Mucosa of stomach (tissue), 1 donor: ENCODE results near the gene MTO1.
"Not testable (repeated sequence)": the region's sequence is repeated elsewhere in the genome, so short reads cannot be mapped to it uniquely, and the experiment has no call there.

Experiments used
- H3K27me3 ChIP-seq: one replicate; pipeline ENCODE4 v1.7.0; 2013; ENCODE audit warnings: mild to moderate bottlenecking, low read length; ENCODE audit not compliant: control insufficient read depth, insufficient read depth
- H3K36me3 ChIP-seq: one replicate; pipeline ENCODE4 v1.7.0; 2013; ENCODE audit warnings: low read length; ENCODE audit not compliant: control insufficient read depth, insufficient read depth
- H3K4me1 ChIP-seq: one replicate; pipeline ENCODE4 v1.7.0; 2013; ENCODE audit warnings: mild to moderate bottlenecking, low read length; ENCODE audit not compliant: control insufficient read depth, insufficient read depth
- H3K4me3 ChIP-seq: one replicate; pipeline ENCODE4 v1.7.0; 2013; ENCODE audit warnings: low read length
- H3K9ac ChIP-seq: one replicate; pipeline ENCODE4 v1.7.0; 2013; ENCODE audit warnings: mild to moderate bottlenecking, low read length, moderate library complexity
- H3K9me3 ChIP-seq: one replicate; pipeline ENCODE4 v1.7.0; 2013; ENCODE audit warnings: mild to moderate bottlenecking, low read length, moderate library complexity; ENCODE audit not compliant: control insufficient read depth
- donor health status: Pancreatic carcinoma.

The MTO1 gene

DNA sequence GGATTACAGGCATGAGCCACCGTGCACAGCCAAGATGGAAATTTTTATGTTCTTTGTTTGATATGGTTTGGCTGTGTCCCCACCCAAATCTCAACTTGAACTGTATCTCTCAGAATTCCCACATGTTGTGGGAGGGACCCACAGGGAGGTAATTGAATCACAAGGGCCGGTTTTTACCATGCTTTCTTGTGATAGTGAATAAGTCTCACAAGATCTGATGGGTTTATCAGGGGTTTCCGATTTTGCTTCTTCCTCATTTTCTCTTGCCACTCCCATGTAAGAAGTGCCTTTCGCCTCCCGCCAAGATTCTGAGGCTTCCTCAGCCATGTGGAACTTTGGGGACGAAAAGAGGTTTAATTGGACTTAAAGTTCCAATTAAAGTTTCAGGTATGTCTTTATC is 44.7 kb downstream of the MTO1 start:
- Histone ChIP-seq H3K36me3 (no peaks in the 10 kb centered on the region), H3K4me1 (no peaks in the 10 kb centered on the region), H3K27me3 (no peaks in the 10 kb centered on the region), H3K4me3 (no peak overlapping the region), H3K9ac (no peak overlapping the region), H3K9me3 (no peaks in the 10 kb centered on the region)

DNA sequence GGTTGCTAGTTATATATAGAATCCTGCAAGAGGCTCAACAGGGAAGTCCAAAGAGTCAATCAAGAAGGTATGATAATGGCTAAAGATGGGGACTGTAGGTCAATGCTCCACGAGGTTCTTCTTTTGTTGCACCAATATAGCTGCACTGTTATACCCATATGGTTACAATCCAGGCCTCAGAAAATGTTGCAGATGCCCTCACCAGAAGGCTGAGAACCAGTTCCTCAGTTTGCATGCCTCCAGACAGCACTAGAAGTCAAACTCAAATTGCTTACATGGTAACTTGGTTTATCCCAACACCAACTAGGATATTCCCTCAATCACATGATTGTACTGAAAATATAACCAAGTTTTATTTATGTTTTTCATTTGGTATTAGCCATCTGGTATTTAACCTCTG is 47.2 kb downstream of the MTO1 start:
- no peak overlapping the region for H3K4me3 ChIP-seq
- no peaks in the 10 kb centered on the region for H3K36me3 ChIP-seq
- H3K9ac ChIP-seq, result no peak overlapping the region
- no peaks in the 10 kb centered on the region for H3K4me1 ChIP-seq
- H3K9me3 ChIP-seq, result no peaks in the 10 kb centered on the region
- H3K27me3 ChIP-seq, result no peaks in the 10 kb centered on the region

DNA sequence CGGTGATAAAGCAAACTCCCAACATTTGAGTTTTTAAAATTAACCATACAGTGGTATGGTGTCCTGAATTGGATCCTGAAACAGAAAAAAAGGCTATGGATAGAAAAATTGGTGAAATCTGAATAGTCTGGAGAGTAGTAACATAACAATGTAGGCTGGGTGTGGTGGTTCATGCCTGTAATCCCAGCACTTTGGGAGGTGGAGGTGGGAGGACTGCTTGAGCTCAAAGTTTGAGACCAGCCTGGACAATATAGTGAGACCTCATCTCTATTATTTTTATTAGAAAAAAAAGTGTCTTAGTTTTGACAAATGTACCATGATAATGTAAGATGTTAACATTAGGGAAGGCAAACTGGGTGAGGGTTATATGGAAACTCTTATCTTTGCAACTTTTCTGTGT is 48.3 kb downstream of the MTO1 start:
- Histone ChIP-seq H3K36me3 (no peaks in the 10 kb centered on the region), H3K4me1 (no peaks in the 10 kb centered on the region)

DNA sequence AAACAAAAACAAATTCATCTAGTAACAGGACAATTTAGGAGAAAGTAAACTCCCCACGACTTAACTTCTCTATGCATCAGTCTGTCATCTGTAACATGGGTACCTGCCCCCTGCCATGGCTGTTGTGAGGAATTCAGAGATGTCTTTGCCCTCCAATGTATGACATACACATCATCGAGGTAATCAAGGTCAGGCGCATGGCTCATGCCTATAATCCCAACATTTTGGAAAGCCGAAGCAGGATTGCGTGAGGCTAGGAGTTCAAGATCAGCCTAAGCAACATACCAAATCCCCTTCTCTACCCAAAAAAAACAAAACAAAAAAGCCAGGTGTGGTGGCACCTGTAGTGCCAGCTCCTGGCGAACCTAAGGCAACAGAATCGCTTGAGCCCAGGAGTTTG is 50.3 kb downstream of the MTO1 start:
- Histone ChIP-seq H3K9me3 (no peaks in the 10 kb centered on the region), H3K4me3 (no peak overlapping the region), H3K4me1 (peaks cover 12% of the 10 kb centered on the region), H3K9ac (no peak overlapping the region), H3K27me3 (no peaks in the 10 kb centered on the region), H3K36me3 (no peaks in the 10 kb centered on the region)

More for the DNA sequence above, 48.3 kb downstream of the MTO1 start:
- H3K4me3 ChIP-seq, result no peak overlapping the region
- no peak overlapping the region for H3K9ac ChIP-seq
- no peaks in the 10 kb centered on the region for H3K27me3 ChIP-seq
- H3K9me3 ChIP-seq, result no peaks in the 10 kb centered on the region

DNA sequence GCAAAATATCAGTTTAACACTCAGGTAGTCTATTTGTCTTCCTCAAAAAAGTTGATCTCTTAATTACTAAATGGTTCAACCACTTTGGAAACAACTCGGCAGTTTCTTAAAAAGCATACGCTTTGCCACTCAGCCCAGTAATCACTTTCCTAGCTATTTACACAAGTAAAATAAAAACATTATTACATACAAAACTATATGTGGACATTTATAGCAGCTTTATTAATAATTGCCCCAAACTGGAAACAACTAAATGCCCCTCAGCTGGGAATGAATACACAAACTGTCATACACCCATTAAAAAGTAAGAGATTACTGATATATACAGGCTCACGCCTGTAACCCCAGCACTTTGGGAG is 51.9 kb downstream of the MTO1 start:
- no peaks in the 10 kb centered on the region for H3K27me3 ChIP-seq
- H3K4me3 ChIP-seq, result no peak overlapping the region
- no peaks in the 10 kb centered on the region for H3K36me3 ChIP-seq
- H3K9me3 ChIP-seq, result no peaks in the 10 kb centered on the region
- H3K9ac ChIP-seq, result no peak overlapping the region
- peaks cover 17% of the 10 kb centered on the region for H3K4me1 ChIP-seq

DNA sequence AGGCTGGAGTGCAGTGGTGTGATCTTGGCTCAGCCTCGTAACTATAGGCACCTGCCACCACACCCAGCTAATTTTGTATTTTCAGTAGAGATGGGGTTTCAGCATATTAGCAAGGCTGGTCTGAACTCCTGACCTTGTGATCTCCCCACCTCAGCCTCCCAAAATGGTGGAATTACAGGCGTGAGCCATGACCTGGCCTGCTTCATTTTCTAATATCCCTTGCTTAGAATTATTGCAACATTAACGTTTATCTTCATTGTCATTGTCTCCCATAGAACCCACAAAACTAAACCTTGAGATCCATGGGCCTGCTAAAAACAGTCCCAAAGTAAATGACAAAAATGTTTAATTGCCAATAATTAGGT is 53.2 kb downstream of the MTO1 start:
- no peak overlapping the region for H3K4me3 ChIP-seq
- no peaks in the 10 kb centered on the region for H3K9me3 ChIP-seq
- no peaks in the 10 kb centered on the region for H3K27me3 ChIP-seq
- H3K36me3 ChIP-seq, result peaks cover 9% of the 10 kb centered on the region
- H3K4me1 ChIP-seq, result peaks cover 23% of the 10 kb centered on the region
- no peak overlapping the region for H3K9ac ChIP-seq

DNA sequence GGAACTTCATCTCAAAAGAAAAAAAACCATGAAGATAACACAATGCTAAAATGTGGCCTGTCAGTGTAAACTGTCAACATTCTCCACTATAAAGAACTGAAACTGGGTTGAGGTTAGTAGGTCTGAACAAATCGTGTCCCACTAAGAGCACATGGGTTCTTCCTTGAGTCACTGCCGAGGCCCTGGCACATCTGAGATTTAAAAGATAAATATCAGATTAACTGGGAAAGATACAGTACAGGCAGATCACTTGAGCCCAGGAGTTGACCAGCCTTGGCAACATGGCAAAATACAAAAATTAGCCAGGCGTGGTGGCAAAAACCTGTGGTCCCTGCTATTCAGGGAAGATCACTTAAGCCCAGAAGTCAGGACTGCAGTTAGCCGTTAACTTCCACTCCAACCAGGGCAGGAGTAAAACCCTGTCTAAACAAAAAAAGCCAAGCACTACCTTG is 53.7 kb downstream of the MTO1 start:
- Histone ChIP-seq H3K4me1 (peaks cover 24% of the 10 kb centered on the region), H3K9me3 (no peaks in the 10 kb centered on the region), H3K27me3 (no peaks in the 10 kb centered on the region), H3K36me3 (peaks cover 11% of the 10 kb centered on the region), H3K9ac (no peak overlapping the region), H3K4me3 (no peak overlapping the region)

DNA sequence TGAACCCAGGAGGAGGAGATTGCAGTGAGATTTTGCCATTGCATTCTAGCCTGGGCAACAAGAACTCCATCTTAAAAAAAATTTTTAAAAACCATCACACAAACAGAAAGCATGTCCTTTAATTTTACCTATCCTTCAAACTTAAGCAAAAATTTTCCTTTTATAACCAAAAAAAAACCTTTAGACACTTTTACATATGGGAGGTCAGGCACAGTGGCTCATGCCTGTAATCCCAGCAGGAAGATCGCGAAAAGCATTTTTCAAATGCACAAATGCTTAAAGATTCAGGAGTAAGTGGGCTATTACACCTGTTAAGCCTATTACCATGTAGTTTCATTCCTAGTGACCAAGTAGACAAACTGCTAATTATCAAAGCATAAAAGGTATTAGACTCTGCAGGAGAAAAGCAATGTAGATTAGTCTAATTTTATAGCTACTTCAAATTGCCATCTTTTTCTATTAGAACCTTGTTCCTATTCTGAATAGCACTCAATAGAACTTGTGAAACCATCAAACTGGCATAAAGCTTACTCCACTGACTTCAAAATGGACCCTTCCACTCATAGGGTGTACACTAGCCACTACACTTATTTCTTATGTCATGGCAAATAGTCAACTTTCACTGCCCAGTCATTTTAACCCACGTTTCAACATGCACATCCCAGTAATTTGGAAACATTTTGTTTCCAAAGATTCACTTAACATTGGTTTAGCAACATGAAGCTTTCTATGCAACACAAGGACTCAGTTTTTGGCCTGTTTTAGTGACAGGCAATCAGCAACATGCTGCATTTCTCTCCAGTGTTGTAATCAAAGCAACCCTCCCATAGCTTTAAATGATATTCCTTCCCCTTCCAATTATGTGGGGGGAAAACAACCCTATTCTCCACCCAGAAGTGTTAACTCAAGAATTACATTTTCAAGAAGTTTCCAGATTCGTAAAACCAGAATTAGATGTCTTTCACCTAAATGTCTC is 55.3 kb downstream of the MTO1 start:
- H3K9me3 ChIP-seq, result no peaks in the 10 kb centered on the region
- no peak overlapping the region for H3K4me3 ChIP-seq
- peaks cover 24% of the 10 kb centered on the region for H3K4me1 ChIP-seq
- H3K9ac ChIP-seq, result peak overlapping the region; percentile 2
- peaks cover 11% of the 10 kb centered on the region for H3K36me3 ChIP-seq
- no peaks in the 10 kb centered on the region for H3K27me3 ChIP-seq

DNA sequence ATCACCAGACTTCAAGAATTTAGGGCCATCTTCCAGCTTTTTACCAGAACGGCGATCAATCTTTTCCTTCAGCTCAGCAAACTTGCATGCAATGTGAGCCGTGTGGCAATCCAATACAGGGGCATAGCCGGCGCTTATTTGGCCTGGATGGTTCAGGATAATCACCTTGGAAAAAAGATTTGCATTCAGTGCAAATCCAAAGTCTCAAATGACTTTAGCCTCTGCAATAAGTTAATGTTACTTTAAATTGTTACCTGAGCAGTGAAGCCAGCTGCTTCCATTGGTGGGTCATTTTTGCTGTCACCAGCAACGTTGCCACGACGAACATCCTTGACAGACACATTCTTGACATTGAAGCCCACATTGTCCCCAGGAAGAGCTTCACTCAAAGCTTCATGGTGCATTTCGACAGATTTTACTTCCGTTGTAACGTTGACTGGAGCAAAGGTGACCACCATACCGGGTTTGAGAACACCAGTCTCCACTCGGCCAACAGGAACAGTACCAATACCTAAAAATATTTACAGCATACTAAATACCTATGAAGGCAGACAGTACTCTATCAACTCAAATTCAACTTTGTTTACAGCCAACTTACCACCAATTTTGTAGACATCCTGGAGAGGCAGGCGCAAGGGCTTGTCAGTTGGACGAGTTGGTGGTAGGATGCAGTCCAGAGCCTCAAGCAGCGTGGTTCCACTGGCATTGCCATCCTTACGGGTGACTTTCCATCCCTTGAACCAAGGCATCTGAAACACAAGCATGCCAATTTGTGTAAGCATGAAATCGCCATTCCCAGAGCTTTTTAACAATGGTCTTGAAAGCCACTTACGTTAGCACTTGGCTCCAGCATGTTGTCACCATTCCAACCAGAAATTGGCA is 56.8 kb downstream of the MTO1 start:
- H3K9ac ChIP-seq, H3K9me3 ChIP-seq, H3K27me3 ChIP-seq, H3K4me3 ChIP-seq: not testable (repeated sequence)
- H3K4me1 ChIP-seq, result peaks cover 36% of the 10 kb centered on the region
- peaks cover 11% of the 10 kb centered on the region for H3K36me3 ChIP-seq

DNA sequence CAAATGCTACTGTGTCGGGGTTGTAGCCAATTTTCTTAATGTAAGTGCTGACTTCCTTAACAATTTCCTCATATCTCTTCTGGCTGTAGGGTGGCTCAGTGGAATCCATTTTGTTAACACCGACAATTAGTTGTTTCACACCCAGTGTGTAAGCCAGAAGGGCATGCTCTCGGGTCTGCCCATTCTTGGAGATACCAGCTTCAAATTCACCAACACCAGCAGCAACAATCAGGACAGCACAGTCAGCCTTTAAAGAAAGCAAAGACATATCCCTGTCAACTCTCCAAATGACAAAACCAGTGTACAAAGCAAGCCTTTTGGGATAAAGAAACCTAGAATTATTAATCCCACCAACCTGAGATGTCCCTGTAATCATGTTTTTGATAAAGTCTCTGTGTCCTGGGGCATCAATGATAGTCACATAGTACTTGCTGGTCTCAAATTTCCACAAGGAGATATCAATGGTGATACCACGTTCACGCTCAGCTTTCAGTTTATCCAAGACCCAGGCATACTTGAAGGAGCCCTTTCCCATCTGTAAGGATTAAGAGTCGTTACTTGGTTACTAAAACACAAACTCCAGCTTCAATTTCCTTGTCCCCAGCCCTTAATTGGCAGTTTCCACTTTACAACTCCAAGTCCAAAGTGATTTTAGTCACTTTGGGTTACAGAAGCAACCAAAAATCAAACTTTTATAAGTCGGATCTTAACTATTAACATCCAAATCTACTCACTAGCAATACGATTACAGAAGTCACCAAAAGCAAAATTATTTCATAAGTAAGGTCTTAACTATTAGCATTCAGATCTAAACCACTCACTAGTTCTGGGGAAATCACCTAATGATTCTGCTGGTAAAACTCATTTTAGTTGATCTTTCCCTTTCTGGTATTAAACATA is 57.7 kb downstream of the MTO1 start:
- peak overlapping the region; percentile 86 for H3K4me3 ChIP-seq
- H3K27me3 ChIP-seq, H3K9me3 ChIP-seq: not testable (repeated sequence)
- H3K36me3 ChIP-seq, result peaks cover 11% of the 10 kb centered on the region
- peak overlapping the region; percentile 100 for H3K9ac ChIP-seq
- peaks cover 36% of the 10 kb centered on the region for H3K4me1 ChIP-seq

DNA sequence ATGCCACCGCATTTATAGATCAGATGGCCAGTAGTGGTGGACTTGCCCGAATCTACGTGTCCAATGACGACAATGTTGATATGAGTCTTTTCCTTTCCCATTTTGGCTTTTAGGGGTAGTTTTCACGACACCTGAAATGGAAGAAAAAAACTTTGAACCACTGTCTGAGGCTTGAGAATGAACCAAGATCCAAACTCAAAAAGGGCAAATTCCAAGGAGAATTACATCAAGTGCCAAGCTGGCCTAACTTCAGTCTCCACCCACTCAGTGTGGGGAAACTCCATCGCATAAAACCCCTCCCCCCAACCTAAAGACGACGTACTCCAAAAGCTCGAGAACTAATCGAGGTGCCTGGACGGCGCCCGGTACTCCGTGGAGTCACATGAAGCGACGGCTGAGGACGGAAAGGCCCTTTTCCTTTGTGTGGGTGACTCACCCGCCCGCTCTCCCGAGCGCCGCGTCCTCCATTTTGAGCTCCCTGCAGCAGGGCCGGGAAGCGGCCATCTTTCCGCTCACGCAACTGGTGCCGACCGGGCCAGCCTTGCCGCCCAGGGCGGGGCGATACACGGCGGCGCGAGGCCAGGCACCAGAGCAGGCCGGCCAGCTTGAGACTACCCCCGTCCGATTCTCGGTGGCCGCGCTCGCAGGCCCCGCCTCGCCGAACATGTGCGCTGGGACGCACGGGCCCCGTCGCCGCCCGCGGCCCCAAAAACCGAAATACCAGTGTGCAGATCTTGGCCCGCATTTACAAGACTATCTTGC is 58.6 kb downstream of the MTO1 start:
- Histone ChIP-seq H3K4me1 (peaks cover 35% of the 10 kb centered on the region), H3K36me3 (peaks cover 11% of the 10 kb centered on the region), H3K9ac (peak overlapping the region; percentile 100), H3K4me3 (peak overlapping the region; percentile 86), H3K27me3 (no peaks in the 10 kb centered on the region), H3K9me3 (no peaks in the 10 kb centered on the region)
